Measurements from ENCODE around the gene CREG2.

CREG2 gene

GRCh38 chr2:101379091-101379490 is 8.2 kb downstream of the CREG2 start:
- CTCF ChIA-PET: no interaction called here
- no peak for DNase-seq (ENCODE audit: extremely low spot score)
- TF ChIP-seq ARNT (IDR thresholded peaks at IDR 0.05): no peak
- TF ChIP-seq SP1 (IDR thresholded peaks at IDR 0.05): no peak
- TF ChIP-seq BHLHE40 (IDR thresholded peaks at IDR 0.05; ENCODE audit: borderline replicate concordance): no peak
- no peak for TF ChIP-seq ELF4 (IDR thresholded peaks at IDR 0.05)
- no peak for TF ChIP-seq PKNOX1 (IDR thresholded peaks at IDR 0.05)
- TF ChIP-seq HDGF (IDR thresholded peaks at IDR 0.05; ENCODE audit: borderline replicate concordance): no peak
- no peak for TF ChIP-seq LEF1 (IDR thresholded peaks at IDR 0.05; ENCODE audit: borderline replicate concordance)
- POLR2A ChIA-PET: no interaction called here

- CTCF ChIA-PET: interaction anchor here (0.5 to 0.9 kb wide), 2 partner anchors 12 to 33 kb away, joined by 3 to 4 read pairs; partner anchors contain the start of gene CREG2
- DNase-seq (ENCODE audit: extremely low spot score): no peak
- POLR2A ChIA-PET: no interaction called here
- TF ChIP-seq ARNT (IDR thresholded peaks at IDR 0.05): no peak
- TF ChIP-seq BHLHE40 (IDR thresholded peaks at IDR 0.05; ENCODE audit: borderline replicate concordance): no peak
- no peak for TF ChIP-seq L3MBTL2 (conservative IDR thresholded peaks at IDR 0.05)
- no peak for TF ChIP-seq SUZ12 (IDR thresholded peaks at IDR 0.05)
- TF ChIP-seq TARDBP (IDR thresholded peaks at IDR 0.05): no peak
- TF ChIP-seq ZNF384 (IDR thresholded peaks at IDR 0.05): no peak
- TF ChIP-seq FOXM1 (IDR thresholded peaks at IDR 0.05; ENCODE audit: borderline replicate concordance): no peak
- TF ChIP-seq HDGF (IDR thresholded peaks at IDR 0.05; ENCODE audit: borderline replicate concordance): no peak
- no peak for TF ChIP-seq FOXK2 (IDR thresholded peaks at IDR 0.05)
- TF ChIP-seq LEF1 (IDR thresholded peaks at IDR 0.05; ENCODE audit: borderline replicate concordance): no peak
- TF ChIP-seq FOXA1 (IDR thresholded peaks at IDR 0.05): no peak
Observed at GRCh38 chr2:101375653-101376052, 11.7 kb downstream of the CREG2 start.

- ChIA-PET CTCF (interaction anchor here (0.5 to 0.9 kb wide), 2 partner anchors 13 to 32 kb away, joined by 3 to 4 read pairs; partner anchors contain the start of gene CREG2), POLR2A (no interaction called here)
- TF ChIP-seq PKNOX1 (IDR thresholded peaks at IDR 0.05) (peak; percentile 66), TARDBP (IDR thresholded peaks at IDR 0.05) (no peak)
- no peak for DNase-seq (ENCODE audit: extremely low spot score)
Observed at GRCh38 chr2:101374821-101375561, 12.3 kb downstream of the CREG2 start.

- no peak for DNase-seq (ENCODE audit: extremely low spot score)
- CTCF ChIA-PET: interaction anchor here (1.0 kb wide), 1 partner anchor 30 kb away, joined by 5 read pairs; no protein-coding TSS in a partner anchor
- POLR2A ChIA-PET: no interaction called here
- no peak for TF ChIP-seq ZNF384 (IDR thresholded peaks at IDR 0.05)
- TF ChIP-seq HDGF (IDR thresholded peaks at IDR 0.05; ENCODE audit: borderline replicate concordance): no peak
- no peak for TF ChIP-seq ELF4 (IDR thresholded peaks at IDR 0.05)
- no peak for TF ChIP-seq FOXK2 (IDR thresholded peaks at IDR 0.05)
- TF ChIP-seq LEF1 (IDR thresholded peaks at IDR 0.05; ENCODE audit: borderline replicate concordance): no peak
- no peak for TF ChIP-seq NFRKB (IDR thresholded peaks at IDR 0.05)
- TF ChIP-seq L3MBTL2 (conservative IDR thresholded peaks at IDR 0.05): no peak
- no peak for TF ChIP-seq ARNT (IDR thresholded peaks at IDR 0.05)
- no peak for TF ChIP-seq TARDBP (IDR thresholded peaks at IDR 0.05)
- no peak for TF ChIP-seq SP1 (IDR thresholded peaks at IDR 0.05)
- no peak for TF ChIP-seq FOXA1 (IDR thresholded peaks at IDR 0.05)
- TF ChIP-seq PKNOX1 (IDR thresholded peaks at IDR 0.05): no peak
- no peak for TF ChIP-seq FOXM1 (IDR thresholded peaks at IDR 0.05; ENCODE audit: borderline replicate concordance)
- no peak for TF ChIP-seq BHLHE40 (IDR thresholded peaks at IDR 0.05; ENCODE audit: borderline replicate concordance)
- no peak for TF ChIP-seq SUZ12 (IDR thresholded peaks at IDR 0.05)
- no peak for TF ChIP-seq CTBP1 (IDR thresholded peaks at IDR 0.05; ENCODE audit: borderline replicate concordance)
Observed at GRCh38 chr2:101372792-101373191, 14.5 kb downstream of the CREG2 start.

- TF ChIP-seq PKNOX1 (IDR thresholded peaks at IDR 0.05) (no peak), FOXK2 (IDR thresholded peaks at IDR 0.05) (no peak), HDGF (IDR thresholded peaks at IDR 0.05; ENCODE audit: borderline replicate concordance) (no peak), LEF1 (IDR thresholded peaks at IDR 0.05; ENCODE audit: borderline replicate concordance) (no peak), BHLHE40 (IDR thresholded peaks at IDR 0.05; ENCODE audit: borderline replicate concordance) (no peak), NFRKB (IDR thresholded peaks at IDR 0.05) (no peak), FOXA1 (IDR thresholded peaks at IDR 0.05) (no peak), ZNF384 (IDR thresholded peaks at IDR 0.05) (no peak), ARNT (IDR thresholded peaks at IDR 0.05) (no peak), FOXM1 (IDR thresholded peaks at IDR 0.05; ENCODE audit: borderline replicate concordance) (no peak), SP1 (IDR thresholded peaks at IDR 0.05) (no peak), L3MBTL2 (conservative IDR thresholded peaks at IDR 0.05) (no peak), SUZ12 (IDR thresholded peaks at IDR 0.05) (no peak), ELF4 (IDR thresholded peaks at IDR 0.05) (no peak), CTBP1 (IDR thresholded peaks at IDR 0.05; ENCODE audit: borderline replicate concordance) (no peak), TARDBP (IDR thresholded peaks at IDR 0.05) (no peak)
- ChIA-PET CTCF (interaction anchor here (0.7 kb wide), 1 partner anchor 9 kb away, joined by 3 read pairs; no protein-coding TSS in a partner anchor), POLR2A (no interaction called here)
- no peak for DNase-seq (ENCODE audit: extremely low spot score)
Observed at GRCh38 chr2:101371636-101372035, 15.7 kb downstream of the CREG2 start.
